Measurements from ENCODE around the gene LAS1L.

- TF ChIP-seq CTCF (IDR thresholded peaks at IDR 0.05) (no peak), POLR2A (IDR thresholded peaks at IDR 0.05) (no peak)
These were observed 21.0 kb downstream of the LAS1L start for GRCh38 chrX:65513610-65514009.
